G401.6 (cell line): Measurements from ENCODE around the gene RRN3.
"Not testable (repeated sequence)": the region's sequence is repeated elsewhere in the genome, so short reads cannot be mapped to it uniquely, and the experiment has no call there.

ENCODE experiments used
- FAIRE-seq: peaks from 2 replicates; lab custom pipeline; 2012; peaks lifted over from hg19 to GRCh38; lab: Jason Lieb, UNC

Gene RRN3

DNA sequence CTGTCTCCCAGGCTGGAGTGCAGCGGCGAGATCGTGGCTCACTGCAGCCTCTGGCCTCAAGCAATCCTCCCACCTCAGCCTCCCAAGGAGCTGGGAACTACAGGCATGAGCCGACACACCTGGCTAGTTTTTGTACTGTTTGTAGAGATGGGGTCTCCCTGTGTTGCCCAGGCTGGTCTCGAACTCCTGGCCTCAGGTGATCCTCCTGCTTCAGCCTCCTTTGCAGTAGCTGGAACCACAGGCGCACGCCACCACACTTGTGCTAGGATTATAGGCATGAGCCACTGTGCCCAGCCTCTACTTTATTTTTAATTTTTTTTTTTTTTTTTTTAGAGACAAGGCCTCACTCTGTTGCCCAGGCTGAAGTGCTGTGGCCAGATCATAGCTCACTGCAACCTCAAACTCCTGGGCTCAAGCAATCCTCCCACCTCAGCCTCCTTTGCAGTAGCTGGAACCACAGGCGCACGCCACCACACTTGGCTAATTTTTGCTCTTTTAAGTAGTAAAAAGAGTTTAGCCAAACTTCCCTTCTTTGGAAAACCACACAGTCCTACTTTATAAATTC lies 42.6 kb downstream of the RRN3 start:
- FAIRE-seq: no peak

DNA sequence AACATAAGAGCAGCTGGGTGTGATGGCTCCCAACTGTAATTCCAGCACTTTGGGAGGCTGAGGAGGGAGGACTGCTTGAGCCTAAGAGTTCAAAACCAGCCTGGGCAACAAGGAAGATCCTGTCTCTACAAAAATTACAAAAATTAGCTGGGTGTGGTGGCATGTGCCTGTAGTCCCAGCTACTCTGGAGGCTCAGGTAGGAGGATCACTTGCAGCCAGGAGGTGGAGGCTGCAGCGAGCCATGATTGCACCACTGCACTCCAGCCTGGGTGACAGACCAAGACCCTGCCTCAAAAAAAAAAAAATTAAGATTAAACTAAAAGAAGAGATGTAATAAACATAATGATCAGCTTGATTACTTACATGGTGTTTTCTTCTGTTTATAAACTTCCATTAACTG lies 43.6 kb downstream of the RRN3 start:
- not testable (repeated sequence) for FAIRE-seq

DNA sequence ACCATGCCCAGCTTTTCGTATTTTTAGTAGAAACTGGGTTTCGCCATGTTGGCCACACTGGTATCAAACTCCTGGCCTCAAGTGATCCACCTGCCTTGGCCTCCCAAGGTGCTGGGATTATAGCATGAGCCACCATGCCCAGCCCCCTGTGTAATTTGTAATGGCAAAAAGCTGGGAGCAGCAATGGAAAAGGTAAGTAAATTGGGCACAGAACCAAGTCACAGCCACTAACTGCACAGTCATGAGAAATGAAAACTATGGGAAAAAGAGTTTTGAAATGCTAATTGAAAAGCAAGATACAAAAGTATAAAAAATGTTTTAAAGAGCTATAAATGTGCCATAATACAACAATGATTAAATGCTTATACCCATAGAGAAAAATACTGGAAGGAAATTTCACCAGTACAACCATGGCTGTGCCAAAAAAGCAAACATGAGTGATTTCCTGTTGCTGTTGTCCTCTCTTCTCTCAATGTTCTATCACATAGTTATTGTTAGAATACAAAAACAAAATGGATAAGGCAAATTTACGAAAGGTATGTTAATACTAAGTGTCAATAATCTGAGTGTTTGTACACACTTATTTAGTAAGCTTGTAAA lies 44.4 kb downstream of the RRN3 start:
- FAIRE-seq: no peak

DNA sequence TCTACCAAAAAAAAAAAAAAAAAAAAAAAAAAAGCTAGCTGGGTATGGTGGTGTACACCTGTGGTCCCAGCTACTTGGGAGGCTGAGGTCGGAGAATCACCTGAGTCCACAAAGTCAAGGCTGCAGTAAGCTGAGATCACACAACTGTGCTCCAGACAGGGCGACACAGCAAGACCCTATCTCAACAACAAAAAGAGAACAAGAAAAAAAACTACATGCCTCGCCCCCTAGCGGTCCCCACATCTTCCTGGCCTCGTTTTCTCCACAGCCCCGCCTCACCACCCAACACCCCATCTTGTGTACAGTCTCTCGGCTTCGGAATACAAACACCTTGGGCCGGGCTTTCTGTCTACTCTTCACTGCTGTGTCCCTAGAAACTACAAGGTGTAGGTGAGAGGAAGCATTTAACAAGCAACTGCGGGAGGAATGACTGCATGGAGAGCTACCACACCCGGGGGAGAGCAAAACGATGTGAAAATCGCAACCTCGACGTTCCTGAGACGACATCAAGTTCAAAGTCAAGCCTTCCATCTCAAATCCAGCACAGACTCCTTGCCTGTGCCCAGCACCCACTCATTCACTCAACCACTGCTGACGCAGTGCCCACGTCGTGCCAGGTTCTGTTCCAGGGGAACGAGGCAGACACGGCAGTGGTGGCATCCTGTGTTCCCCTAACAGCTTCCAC lies 47.2 kb downstream of the RRN3 start:
- no peak for FAIRE-seq

DNA sequence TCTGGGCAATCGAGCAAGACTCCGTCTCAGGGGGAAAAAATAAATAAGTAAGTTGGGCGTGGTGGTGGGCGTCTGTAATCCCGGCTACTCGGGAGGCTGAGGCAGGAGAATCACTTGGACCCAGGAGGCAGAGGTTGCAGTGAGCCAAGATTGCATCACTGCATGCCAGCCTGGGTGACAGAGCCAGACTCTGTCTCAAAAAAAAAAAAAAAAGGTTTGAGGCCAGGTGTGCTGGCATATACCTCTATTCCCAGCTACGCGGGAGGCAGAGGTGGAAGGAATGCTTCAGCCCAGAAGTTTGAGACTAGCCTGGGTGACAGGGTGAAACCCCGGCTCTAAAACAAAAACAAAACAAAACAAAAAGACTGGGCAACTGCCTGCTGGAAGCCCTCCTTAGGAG lies 48.8 kb downstream of the RRN3 start:
- FAIRE-seq: not testable (repeated sequence)

DNA sequence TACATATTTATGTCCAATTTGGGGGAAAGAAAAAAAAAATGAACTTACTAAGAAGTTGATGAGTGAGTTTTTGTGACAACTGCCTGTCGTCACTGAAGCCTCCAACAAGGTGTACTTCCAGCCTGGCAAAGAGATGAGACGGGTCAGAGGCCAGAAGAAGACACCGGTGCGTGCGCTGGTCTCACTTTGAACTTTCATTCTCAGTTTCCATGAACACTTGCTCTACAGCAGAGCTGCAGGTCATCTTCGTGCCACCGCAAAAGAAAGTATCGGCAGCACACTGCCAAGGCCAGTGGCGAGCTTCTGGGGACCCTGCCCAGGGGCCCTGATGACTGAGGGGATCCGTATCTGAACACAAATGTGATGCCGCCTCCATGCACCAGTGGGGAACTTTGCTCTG lies 49.8 kb downstream of the RRN3 start:
- no peak for FAIRE-seq

DNA sequence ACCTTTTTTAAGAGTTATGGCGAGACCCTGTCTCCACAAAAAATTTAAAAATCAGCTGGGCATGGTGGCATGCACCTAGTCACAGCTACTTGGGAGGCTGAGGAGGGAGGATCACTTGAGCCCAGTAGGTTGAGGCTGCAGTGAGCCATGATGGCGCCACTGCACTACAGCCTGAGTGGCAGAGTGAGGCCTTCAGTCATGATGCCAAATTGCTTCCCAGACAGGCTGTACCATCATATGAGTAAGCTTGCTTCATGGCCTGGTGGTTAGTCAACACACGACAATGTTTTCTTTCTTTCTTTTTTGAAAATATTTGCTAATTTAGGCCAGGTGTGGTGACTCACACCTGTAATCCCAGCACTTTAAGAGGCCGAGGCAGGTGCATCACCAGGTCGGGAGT lies 50.7 kb downstream of the RRN3 start:
- FAIRE-seq: no peak

DNA sequence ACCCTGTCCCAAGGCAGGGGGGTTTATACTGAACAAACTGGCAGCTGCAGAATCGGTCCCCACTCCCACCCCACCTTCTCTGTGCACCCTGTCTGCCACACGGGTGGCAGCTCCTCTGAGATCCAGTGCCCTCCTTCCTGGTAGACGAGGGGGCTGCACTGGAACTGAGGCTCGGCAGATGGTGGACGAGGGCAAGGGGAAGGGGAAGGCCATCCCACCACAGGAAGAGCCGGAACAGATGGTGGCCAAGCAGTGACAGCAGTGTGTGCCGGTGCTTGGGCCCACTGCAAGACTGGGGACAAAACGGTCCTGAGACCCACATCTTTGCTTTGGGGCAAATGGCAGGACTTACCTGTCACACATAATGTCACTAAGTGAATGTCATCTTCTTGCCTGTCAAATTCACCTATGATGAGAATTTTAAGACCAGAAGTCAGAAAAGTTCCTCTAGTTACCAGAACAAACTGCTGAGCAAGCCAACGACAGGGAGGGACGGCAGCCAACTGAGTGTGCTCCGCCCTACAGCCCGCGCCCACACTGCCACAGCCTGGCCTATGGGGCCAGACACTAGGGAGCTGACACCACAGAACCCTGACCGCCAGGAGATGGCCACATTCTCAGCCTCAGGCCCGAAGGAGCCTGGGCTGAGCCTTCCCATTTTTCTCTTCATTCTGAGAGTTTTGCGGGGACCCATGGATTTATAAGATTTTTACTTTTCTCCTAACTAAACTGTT lies 52.6 kb downstream of the RRN3 start:
- no peak for FAIRE-seq

DNA sequence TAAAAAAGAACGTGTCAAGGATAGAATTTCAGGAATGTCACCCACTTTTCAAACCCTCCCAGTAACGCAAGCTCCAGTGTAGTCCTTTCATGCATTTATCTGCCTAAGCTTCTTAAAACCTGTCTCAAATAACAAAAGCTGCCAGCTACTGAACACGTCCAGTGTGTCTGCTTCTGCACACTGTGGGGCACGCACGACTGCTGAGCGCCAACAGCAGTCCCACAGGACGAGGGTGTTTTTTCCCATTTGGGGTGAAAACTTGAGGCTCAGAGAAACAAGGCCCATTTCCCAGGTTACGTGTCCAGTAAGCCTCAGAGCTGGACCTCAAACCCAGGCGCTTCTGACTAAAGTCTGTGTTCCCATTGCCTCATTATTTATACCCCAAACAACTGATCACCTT lies 55.4 kb downstream of the RRN3 start:
- FAIRE-seq: no peak

DNA sequence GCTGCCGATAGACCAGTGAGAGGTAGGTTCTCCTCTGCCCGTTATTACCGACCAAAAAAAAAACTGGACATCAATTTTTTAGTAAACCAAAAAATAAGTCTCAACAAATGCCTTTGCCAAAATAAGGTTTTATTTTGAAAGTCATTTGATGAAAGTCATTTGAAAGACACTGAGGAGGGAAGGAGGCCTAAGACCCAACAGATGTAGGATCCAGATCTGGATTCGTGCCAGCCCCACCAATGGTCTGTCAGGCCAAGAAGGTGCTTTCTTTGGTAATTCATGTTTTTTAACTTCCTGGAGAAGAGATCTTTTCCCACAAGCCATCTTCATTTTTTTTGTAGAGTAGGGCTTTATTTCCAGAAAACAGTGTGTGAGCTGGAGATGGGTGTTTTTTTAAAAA lies 56.3 kb downstream of the RRN3 start:
- no peak for FAIRE-seq

DNA sequence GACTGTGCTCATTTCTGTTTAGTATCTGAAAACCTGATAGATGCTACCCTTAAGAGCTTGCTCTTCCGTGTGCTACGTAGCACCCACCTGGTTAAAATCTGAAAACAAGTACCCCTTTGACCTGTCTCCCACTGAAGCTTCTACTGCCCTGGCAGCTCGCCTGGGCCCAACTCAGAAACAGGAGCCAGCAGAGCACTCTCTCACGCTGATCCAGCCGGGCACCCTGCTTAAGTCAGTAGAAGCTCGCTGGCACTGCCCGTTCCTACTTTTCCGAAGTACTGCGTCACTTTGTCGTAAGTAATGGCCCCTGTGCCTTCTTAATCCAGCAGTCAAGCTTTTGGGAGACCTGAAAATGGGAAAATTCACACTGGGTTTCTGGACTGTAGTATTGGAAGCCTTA lies 57.1 kb downstream of the RRN3 start:
- FAIRE-seq: no peak

DNA sequence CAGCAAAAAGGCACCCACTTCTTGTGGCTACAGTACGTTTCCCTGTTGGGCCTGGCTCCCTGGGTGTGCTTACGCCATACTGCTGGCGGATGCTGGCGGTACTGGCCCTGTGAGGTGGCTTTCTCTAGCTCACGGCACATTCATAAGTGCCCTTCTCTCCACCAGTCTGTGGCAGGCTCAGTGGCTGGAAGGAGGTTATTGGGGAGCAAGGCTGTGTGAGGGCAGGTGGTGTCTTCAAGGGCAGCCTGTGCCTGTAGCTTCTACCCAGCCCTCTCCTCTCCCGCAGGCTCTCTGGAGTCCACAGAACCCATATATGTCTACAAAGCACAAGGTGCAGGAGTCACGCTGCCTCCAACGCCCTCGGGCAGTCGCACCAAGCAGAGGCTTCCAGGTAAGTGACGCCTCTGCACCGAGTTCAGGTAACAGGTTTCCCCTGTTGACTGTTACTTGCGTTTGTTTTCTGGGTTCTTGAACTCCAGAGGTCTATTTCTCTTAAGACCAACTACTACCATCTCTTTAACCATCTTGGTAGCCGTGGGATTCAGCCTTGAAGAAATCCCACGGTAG lies 58.8 kb downstream of the RRN3 start:
- FAIRE-seq: no peak

DNA sequence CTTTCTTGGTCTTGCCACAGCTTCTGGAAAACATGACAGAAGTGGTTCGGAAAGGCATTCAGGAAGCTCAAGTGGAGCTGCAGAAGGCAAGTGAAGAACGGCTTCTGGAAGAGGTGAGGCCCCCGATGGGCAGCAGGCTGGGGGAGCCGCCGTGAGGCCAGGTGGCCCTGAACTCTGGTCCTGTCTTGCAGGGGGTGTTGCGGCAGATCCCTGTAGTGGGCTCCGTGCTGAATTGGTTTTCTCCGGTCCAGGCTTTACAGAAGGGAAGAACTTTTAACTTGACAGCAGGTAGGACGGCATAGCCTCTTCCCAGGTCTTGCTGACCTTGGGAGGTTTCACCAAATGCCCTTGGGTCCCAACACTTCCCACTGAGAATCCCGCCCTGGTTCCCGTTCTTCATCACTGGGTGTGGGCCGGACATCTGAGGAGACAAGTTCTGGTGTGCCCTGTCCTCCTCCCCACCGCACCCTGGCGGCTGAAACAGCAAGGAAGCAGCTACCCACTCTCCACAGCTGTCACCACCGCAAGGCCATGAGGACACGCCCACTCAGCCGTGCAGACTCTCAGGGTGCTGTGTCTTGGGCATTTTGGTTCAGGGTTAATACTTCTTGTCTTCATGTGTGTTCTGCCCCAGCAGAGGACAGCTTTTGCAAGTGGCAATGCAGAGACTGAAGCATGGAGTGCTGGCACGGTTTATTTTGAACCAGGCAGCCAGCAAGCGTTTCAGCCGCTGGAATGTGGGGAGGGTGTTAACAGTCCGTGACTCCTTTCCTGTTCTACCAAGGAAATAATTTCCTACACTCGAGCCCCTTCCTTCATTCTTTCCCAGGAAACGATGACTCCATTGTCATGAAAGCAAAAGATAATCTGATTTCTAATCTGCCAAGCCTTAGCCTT lies 59.6 kb downstream of the RRN3 start:
- no peak for FAIRE-seq

DNA sequence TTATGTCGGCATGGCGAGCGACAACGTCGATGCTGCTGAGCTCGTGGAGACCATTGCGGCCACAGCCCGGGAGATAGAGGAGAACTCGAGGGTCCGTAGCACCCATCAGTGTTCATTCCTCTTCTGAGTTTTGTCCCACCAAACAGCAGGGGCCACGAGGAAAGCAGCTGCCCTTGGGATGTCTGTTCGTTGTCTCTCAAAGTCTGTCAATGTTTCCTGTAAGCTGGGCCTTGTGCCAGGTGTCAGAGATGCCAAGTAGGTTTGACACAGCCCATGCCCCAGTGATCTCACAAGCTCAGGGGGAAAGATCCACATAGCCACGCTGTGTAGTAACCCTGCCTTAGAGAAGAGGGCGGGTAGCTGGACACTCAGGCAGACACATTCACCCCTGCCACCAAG lies 60.8 kb downstream of the RRN3 start:
- no peak for FAIRE-seq

DNA sequence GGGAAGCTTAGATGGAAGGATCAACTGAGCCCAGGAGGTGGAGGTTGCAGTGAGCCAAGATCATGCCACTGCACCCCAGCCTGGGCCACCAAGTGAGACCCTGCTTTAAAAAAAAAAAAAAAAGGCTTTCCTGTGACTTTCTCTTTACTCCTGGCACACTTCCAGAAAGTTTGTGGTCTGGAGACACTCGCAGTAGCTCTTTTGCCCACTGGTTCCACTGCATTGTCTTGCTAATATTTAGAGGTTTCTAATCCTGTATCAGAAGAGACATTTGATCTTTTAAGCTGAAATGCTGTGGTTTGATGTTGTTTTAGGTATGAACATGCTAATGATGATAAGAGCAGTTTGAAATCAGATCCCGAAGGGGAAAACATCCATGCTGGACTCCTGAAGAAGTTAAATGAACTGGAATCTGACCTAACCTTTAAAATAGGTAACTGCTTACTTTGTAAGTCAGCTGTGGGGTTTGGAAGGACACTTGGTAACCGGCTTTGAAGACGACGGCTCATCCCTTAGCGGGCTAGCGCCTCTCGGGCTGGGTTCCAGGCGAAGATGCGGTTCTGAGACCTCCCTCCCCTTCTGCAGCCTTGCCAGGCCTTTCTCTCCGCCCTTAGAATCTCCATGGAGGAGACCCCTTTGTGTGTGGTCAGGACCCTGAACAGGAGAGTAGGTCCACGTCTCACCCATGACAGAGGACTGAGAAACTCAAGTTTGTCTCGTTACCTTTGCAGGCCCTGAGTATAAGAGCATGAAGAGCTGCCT lies 61.3 kb downstream of the RRN3 start:
- FAIRE-seq: no peak

DNA sequence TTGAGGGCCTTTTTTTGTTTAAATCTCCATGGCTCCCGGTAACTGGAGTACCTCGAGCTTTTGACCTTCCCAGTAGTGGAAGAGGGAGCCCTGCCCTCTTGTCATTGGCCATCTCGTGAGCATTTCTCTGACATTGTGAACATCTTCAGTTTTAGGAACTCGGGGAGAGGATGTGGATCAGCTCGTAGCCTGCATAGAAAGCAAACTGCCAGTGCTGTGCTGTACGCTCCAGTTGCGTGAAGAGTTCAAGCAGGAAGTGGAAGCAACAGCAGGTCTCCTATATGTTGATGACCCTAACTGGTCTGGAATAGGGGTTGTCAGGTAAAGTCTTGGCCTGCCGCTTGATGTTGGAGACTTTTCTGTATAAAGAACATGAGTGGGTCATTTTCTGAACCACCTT lies 62.5 kb downstream of the RRN3 start:
- no peak for FAIRE-seq

DNA sequence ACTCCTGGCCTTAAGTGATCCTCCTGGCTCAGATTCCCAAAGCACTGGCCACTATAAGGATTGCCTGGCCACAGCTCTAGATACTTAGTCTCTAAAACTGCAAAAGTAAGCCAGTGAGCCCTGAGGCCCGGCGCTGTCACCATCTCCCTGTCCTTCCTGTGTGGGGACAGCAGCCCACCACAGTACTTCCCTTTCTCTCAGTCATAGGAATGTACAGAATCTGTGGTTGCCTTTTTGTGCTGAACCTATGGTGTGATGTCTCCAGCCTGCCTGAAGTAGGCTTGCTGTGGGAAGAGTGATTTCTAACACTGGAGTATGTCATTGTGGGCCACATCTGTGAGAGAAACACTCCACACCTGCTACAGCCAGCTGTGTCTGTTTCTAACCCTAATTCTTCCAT lies 62.9 kb downstream of the RRN3 start:
- FAIRE-seq: no peak

DNA sequence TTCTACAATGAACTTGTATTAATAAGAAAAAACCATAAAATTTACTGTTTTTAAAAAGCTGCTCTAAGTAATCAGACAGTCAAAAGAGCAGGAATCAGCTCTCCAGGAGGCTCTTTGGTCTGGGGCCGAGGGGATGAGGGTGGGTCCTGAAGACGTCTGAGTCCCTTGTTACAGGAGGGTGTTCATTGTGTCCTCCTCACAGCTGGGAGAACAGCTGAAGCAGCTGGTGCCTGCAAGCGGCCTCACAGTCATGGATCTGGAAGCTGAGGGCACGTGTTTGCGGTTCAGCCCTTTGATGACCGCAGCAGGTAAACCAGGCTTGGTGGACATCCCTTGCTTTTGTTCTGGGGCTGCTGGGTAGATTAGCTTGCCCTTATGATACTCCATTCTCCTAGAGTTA lies 64.3 kb downstream of the RRN3 start:
- not testable (repeated sequence) for FAIRE-seq

DNA sequence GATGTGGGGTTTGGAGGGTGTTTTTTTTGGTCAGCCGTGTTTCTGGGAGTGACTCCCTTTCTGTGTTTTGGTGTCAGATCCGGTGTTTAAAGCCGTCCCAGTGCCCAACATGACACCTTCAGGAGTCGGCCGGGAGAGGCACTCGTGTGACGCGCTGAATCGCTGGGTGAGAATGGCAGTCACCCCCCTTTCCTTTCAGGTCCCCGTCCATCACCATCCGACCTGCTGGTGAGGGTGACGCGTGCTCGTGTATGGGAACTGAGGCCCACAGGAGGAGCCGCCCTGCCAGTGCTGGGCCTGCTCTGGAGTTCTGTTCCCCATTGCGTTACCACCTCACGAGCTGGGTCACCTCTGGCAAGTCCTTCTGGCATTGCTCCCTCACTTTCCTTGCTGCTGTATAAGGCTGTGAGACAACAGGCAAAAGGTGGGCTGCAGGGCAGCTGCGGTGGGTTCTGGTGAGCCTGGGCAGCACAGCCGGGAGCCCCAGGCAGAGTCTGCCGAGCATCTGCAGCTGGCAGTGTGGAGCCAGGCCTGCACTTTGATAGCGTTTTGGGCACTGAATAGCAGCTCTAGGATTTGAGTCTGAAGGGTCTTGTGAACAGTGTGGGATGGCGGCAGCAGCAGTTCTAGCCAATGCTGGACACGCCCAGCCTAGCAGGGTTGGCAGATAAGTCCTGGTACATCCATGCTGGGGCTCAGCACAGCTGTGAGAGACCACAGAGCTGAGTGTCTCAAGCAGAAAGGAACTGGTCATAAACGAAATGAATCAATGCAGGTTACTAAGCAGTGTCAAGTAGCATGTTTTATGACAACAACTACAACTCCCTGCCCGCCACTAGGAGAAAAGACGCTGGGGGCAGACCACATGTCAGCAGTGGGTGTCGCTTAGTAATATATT lies 65.0 kb downstream of the RRN3 start:
- not testable (repeated sequence) for FAIRE-seq

DNA sequence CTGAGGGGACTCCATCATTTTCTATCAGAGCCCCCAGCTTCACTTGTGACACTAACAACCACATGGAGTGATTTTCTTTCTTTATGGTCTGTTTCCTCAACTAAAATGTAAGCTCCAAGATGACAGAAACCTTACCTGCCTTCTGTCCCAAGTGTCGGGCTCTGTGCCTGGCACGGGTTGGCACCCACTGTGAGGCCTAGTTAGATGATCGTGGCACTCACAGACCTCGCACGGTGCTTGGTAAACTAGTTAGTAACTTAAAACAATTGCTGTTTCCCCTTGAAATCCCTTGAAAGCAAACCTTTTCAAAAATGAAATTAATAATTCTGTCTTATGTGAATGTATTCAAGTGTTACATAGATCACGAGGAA lies 65.7 kb downstream of the RRN3 start:
- FAIRE-seq: not testable (repeated sequence)
